ENCODE measurements around the gene HDHD3.

HDHD3 gene

DNA sequence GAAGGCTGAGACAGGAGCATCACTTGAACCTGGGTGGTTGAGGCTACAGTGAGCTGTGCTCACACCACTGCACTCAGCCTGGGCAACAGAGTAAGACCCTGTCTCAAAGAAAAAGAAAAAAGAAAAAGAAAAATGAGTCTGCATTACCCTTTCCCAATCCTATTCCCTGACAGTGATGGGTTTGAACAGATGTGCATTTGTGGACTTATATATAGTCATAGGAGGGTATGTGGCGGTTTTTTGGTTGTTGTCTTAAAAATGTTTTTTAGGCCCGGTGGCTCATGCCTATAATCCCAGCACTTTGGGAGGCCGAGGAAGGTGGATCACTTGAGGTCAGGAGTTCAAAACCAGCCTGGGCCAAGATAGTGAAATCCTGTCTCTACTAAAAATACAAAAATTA is 13.4 kb downstream of the HDHD3 start:
- DNase-seq (ENCODE audit: low read depth in 2 of 2), result no peak

DNA sequence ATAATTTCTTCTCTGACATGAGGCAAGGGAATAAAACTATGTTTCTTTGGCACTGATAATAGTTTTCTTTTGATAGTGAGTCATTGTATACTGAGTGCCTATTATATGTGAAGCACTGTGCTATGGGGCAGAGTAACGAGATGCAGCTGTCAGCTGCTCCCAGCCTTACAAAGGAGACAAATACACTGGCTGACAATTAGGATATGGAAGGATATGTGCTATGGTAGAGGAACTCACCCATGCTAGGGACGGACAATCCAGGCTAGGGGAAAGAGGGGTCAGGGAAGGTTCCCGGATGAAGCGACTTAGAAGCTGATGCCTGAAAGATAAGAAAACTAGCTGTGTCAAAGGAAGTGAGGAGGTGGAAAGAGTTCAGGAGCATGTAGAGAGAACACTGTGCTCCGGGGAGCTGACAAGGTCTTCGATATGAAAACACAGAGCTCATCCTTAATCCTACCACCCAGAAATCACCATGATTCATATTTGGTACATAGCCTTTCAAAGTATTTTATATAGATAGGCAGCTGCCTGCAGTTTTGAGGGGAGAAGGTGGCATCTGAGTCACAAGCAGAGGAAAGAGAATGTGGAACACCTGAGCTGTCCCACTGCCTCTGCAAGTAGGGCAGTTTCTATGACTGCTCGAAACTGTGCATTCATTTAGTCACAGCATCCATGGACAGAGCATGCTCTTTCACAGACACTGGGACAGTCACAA is 15.3 kb downstream of the HDHD3 start:
- no peak for DNase-seq (ENCODE audit: low read depth in 2 of 2)

DNA sequence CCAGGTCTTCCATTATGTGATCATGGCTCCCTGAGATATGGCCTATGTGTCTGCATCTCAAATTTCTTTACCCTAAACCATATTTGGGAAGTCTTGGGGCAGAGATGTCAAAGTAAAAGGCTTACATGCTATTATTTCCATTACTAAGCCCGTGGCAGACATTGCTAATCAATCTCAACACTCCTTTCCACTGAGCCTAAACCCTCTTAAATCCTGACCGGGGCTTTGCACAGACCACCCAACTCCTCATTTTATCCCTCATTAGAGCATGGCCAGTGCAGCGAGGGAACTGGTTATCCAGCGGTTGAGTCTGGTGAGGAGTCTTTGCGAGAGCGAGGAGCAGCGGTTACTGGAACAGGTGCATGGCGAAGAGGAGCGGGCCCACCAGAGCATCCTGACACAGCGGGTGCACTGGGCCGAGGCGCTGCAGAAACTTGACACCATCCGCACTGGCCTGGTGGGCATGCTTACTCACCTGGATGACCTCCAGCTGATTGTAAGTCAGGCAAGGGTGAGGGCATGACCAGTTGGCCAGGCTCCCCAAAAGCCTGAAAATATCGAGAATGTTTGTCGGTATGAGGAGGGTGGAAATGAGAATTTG is 16.4 kb downstream of the HDHD3 start:
- no peak for DNase-seq (ENCODE audit: low read depth in 2 of 2)

DNA sequence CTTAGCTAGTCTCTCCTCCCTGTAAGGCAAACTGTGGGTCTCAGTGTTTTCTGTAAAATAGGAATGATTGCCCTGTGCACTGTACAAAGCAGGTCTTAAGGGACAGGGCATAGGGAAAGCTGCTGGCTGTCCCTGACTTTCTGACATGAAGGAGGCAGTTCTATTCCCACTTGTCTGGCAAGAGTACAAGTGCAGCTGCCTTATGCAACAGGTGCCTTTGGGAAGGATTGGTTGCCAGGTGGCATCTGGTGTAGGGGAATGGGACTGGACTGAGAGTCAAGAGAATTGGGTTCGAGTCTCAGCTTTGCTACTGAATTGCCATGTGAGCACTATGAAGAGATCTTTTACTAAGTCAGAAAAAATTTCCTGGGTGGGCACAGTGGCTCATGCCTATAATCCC is 17.4 kb downstream of the HDHD3 start:
- no peak for DNase-seq (ENCODE audit: low read depth in 2 of 2)

GRCh38 chr9:113356686-113357292 is 20.0 kb downstream of the HDHD3 start:
- DNase-seq (ENCODE audit: low read depth in 2 of 2), result no peak

DNA sequence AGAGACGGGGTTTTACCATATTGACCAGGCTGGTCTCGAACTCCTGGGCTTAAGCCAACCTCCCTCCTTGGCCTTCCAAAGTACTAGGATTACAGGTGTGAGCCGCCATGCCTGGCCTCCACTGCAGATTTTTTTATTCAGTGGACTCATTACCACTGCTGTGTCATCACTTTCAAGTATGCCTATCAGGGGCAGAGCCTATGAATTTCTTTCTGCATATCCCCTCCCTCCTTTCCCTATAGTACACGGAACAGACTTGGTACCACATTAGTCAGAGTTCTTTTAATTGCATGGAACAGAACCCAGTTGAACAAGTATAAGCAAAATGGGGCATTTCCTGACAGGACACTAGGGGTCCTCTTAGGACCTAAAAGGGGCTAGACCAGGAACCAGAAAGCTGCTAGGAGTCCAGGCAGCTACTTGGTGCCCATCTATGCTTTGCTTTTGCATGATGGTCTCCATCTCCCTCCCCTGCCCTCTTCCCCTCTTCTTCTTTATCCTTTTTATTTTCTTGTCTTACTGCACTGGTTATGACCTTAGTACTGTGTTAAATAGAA is 21.7 kb downstream of the HDHD3 start:
- DNase-seq (ENCODE audit: low read depth in 2 of 2), result no peak

DNA sequence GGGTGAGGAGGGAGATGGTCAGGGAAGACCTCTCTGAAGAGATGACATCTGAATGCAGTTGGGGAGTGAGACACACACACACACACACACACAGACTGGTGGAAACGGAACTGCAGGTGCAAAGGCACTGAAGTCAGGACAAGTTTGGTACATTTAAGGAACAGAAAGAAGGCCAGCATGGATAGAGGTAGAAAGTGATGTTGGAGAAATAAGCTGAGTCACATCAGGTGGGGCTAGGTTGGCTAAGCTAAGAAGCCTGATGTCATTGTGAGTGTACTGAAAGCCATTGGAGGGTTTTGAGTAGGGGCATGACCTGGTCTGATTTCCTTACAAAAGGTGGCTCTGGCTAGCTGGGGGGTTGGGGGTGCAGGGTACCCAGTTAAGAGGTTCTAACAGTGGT is 24.4 kb downstream of the HDHD3 start:
- no peak for DNase-seq (ENCODE audit: low read depth in 2 of 2)

- no peak for DNase-seq (ENCODE audit: low read depth in 2 of 2)
Measured at GRCh38 chr9:113352006-113352405, 24.8 kb downstream of the HDHD3 start.

GRCh38 chr9:113350937-113351336 is 25.8 kb downstream of the HDHD3 start:
- DNase-seq (ENCODE audit: low read depth in 2 of 2), result no peak

- DNase-seq (ENCODE audit: low read depth in 2 of 2), result no peak
Measured at GRCh38 chr9:113350107-113350661, 26.6 kb downstream of the HDHD3 start.

DNA sequence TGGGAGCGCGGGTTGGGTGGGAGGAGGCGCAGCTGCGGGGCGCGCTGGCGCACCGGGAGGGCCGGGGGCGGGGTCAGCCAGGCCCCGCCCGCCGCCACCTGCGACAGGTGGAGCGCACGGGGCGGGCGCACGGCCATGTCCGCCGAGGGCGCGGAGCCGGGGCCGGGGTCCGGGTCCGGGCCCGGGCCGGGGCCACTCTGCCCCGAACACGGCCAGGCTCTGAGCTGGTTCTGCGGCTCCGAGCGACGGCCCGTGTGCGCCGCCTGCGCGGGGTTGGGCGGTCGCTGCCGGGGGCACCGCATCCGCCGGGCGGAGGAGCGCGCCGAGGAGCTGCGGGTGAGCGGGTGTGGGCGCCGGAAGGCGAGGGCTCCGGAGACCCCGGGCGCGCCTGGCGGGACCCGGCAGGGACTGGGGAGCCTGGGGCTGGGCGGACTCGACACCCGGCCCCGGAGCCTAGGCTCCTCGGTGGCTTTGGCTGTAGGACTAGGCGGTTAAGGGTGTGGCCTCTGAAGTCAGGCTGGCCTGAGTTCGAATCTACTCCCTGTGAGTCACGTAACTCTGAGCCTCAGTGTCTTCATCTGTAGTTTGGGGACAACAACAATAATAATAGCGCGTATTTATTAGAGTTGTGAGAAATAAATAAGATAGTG is 27.2 kb downstream of the HDHD3 start, which contains the start of gene BSPRY:
Gene BSPRY (plus strand): TSS at position 97 of the 650 bp plus-strand sequence. CDS start 39 bp downstream, at position 136.
- DNase-seq (ENCODE audit: low read depth in 2 of 2), result no peak

- DNase-seq (ENCODE audit: low read depth in 2 of 2), result no peak
Measured at GRCh38 chr9:113349066-113349444, 27.7 kb downstream of the HDHD3 start.

DNA sequence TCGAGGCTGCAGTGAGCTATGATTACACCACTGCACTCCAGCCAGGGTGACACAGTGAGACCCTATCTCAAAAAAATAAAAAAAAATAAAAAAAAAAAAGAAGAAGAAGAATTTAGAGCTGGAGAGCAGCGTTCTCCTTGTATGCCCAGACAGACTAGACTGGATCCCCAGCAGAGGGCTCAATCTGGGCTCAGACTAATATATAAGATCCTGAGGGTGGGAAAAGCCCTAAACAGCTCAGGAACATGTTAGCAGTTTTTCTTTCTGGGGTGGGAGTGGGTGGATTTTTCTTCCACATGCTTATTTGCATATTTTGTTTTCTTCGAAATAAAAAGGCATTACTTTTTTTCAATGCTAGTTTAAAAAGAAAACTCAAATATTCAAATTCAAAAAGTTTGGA is 28.3 kb downstream of the HDHD3 start:
- DNase-seq (ENCODE audit: low read depth in 2 of 2), result no peak

GRCh38 chr9:113345671-113346070 is 31.1 kb downstream of the HDHD3 start:
- no peak for DNase-seq (ENCODE audit: low read depth in 2 of 2)

DNA sequence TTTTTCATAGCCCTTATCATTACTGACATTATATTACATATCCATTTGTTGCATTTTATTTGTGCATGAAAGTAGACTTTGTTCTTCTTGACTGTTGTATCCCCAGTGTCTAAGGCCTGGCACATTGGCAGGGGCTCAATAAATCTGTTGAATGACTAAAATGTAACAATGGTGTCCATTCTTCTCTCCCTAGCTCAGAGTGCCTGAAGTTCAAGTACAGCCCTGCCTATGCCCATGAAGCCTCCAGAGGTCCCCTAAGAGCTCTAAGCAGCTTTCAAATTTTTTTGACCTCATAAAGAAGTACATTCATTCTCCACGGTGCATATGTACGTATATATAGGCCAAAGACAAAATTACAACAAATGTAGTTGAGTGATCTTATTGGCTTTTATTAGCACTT is 31.6 kb downstream of the HDHD3 start:
- no peak for DNase-seq (ENCODE audit: low read depth in 2 of 2)

DNA sequence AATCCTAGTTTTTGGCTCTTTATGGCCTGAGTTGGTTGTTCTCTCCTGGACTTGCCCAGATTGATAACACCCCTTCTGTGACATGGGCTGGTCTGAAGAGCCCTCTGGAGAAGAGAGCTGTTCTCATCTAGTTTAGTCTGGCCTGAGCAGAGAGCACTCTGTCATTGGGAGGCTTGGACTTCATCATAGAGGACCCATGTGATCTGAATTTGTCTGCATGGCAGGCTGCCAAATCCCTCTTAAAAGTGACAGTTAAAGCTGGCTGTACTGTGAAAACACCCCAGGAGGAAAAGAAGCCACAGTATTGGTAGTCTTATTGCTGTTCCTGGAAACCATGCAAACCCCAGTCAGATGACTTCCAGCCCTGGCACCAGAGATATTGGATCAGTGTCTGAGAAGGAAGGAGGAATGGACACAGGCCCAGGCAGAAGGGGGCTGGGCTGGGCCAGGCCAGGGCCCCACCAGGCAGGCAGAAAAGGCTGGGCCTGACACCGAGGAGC is 33.0 kb downstream of the HDHD3 start:
- no peak for DNase-seq (ENCODE audit: low read depth in 2 of 2)

DNA sequence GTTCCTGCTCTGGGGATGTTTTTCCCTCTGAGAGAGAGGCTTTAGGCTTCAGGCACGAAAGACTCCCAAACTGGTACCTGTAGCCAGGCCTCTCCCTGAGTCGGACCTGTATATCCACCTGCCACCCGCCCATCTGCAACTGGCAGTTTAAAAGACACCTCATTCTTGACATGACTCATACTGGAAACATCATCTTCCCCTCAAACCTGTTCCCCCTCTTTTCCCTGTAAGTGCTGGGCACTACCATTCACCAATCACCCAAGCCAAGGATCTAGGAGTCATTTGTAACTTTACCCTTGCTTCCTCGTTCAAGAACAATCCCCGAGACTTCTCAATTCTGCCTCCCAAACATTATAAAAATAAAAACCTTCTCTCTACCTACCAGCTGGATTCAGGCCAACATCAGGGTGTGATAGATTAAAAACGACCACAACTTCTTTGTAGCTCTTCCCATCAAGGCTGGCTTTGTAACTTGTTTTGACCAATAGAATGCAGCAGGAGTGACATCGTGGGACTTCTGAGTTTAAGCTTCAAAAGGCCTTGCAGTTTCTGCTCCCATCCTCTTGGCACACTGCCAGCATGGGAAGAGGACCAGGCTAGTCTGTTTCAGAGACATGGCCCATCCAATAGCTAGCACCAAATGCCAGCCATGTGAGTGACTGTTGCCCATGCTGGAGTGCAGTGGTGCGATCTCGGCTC is 34.9 kb downstream of the HDHD3 start:
- no peak for DNase-seq (ENCODE audit: low read depth in 2 of 2)

DNA sequence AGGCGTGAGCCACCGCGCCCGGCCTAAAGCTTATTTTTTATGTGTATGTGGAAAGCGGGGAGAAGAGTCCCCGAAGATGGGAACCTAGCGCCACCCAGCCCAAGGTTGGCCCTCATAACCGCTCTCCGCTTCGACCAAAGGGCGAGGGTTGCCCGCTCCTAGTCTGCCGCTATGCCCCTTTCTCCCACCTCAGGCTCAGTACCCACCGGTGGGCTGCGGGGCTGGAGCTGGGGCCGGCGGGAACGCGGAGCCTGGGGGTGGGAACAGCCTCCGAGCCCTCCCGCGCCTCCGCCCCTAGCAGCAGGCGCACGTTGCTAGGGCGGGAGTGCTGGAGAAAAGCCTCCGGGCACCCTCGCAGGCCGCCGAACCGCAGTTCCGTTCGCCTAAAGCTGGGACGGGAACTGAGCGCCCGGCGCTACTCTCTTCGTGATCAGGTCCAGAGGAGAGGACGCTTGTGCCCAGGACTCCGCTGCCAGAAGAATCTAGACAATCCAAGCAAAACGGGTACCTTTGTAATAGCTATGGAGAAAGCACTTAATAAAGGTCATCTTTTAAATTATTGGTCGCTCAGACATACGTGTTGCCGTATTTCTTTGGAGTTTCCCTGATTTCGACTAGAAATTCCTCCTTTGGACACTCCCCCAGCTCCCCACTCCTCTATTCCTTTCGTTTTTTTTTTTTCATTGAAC is 36.6 kb downstream of the HDHD3 start, which contains the start of gene WDR31:
Gene WDR31 (minus strand): TSS at position 265 of the 689 bp plus-strand sequence. CDS start 8,253 bp downstream, outside the sequence.
- peak; percentile 68 to 70 for DNase-seq (ENCODE audit: low read depth in 2 of 2)

- no peak for DNase-seq (ENCODE audit: low read depth in 2 of 2)
Measured at GRCh38 chr9:113337714-113338113, 39.1 kb downstream of the HDHD3 start.

DNA sequence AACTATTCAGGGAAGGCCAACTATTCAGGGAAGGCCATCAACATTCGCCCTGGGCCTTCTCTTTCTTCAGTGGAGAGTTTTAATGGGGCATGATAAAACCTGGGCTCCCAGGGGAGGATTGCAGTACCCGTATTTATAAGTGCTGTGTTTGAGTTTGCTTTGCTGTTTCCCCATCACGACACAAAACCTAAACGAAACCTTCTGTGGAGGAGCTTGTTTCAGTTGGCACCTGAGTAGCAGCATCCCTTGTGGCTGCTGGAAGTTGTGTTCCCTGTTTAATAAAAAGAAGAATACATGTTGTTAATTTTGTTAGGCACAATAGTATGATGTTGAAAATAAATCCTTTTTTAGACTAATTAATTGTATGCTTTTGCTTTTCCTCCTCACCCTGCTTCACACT is 45.0 kb downstream of the HDHD3 start:
- no peak for DNase-seq (ENCODE audit: low read depth in 2 of 2)

All from fibroblast of skin of left biceps (primary cell).